Astrocyte (in vitro differentiated cells and primary cell): ENCODE data around the gene MYPN.

Experiments
- CTCF ChIP-seq: IDR thresholded peaks from 2 replicates; pipeline ENCODE4 v1.5.1; 2011; ENCODE audit warnings: low read depth, mild to moderate bottlenecking, inconsistent platforms, low read length, moderate library complexity; ENCODE audit not compliant: insufficient read depth
- EZH2 ChIP-seq: IDR thresholded peaks from 2 replicates; pipeline ENCODE4 v1.6.1; 2012; ENCODE audit warnings: mild to moderate bottlenecking, low read length, inconsistent platforms; ENCODE audit not compliant: insufficient read depth

- no peak for TF ChIP-seq CTCF
- TF ChIP-seq EZH2 = no peak
Observed at GRCh38 chr10:68132391-68132790, 23.1 kb downstream of the MYPN start.
